ENCODE data around the gene MGA. TPM values are rescaled to one million over a fixed set of nuclear protein-coding genes. Genes with fewer than 3 reads are reported as not detected.

Gene MGA
- total RNA-seq, 1 experiment from 2014 or later, result 35.9 TPM

- TF ChIP-seq ZNF532 (CRISPR knock-in tag; IDR thresholded peaks at IDR 0.05; ENCODE audit: borderline replicate concordance), result no peak
- TF ChIP-seq NR3C1 (CRISPR knock-in tag; conservative IDR thresholded peaks at IDR 0.05; ENCODE audit: low read depth), result no peak
- no peak for TF ChIP-seq NFATC4 (CRISPR knock-in tag; IDR thresholded peaks at IDR 0.05)
- TF ChIP-seq ZNF281 (CRISPR knock-in tag; IDR thresholded peaks at IDR 0.05), result no peak
- TF ChIP-seq ZNF121 (CRISPR knock-in tag; IDR thresholded peaks at IDR 0.05), result no peak
These were observed 138.6 kb downstream of the MGA start (continued) for GRCh38 chr15:41798607-41799487.

GRCh38 chr15:41799488-41799805 is 139.2 kb downstream of the MGA start:
- TF ChIP-seq ERG (CRISPR knock-in tag; IDR thresholded peaks at IDR 0.05), result no peak
- no peak for TF ChIP-seq NR1H2 (CRISPR knock-in tag; IDR thresholded peaks at IDR 0.05)
- TF ChIP-seq SOX15 (CRISPR knock-in tag; IDR thresholded peaks at IDR 0.05), result no peak
- TF ChIP-seq GRHL2 (CRISPR knock-in tag; IDR thresholded peaks at IDR 0.05; ENCODE audit: insufficient replicate concordance, severe bottlenecking), result no peak
- POLR2A ChIA-PET, result no interaction called here
- Mint-ChIP-seq H3K4me1 (0 out of 2 replicates have a peak, but pooled peaks cover 3% of the 10 kb centered on the region), H3K36me3 (no peaks in the 10 kb centered on the region), H3K9me3 (no peaks in the 10 kb centered on the region), H3K4me3 (no peak overlapping the region), H3K27ac (no peak overlapping the region), H3K27me3 (ENCODE audit: low read depth) (no peaks in the 10 kb centered on the region)
- ATAC-seq (no peak), DNase-seq (ENCODE audit: low spot score) (no peak)
- CTCF ChIA-PET, result interaction anchor here (1.0 kb wide), 1 partner anchor 26 kb away, joined by 6 read pairs; the partner anchor contains the start of gene MAPKBP1

- Mint-ChIP-seq H3K9me3 (no peaks in the 10 kb centered on the region), H3K4me3 (no peak overlapping the region), H3K36me3 (no peaks in the 10 kb centered on the region), H3K27me3 (ENCODE audit: low read depth) (no peaks in the 10 kb centered on the region), H3K4me1 (0 out of 2 replicates have a peak, but pooled peaks cover under 1% of the 10 kb centered on the region), H3K27ac (no peak overlapping the region)
- ATAC-seq (no peak), DNase-seq (ENCODE audit: low spot score) (no peak)
- TF ChIP-seq ZNF121 (CRISPR knock-in tag; IDR thresholded peaks at IDR 0.05) (no peak), ZNF416 (CRISPR knock-in tag; IDR thresholded peaks at IDR 0.05) (no peak), IRF1 (CRISPR knock-in tag; IDR thresholded peaks at IDR 0.05) (no peak), ZNF423 (CRISPR knock-in tag; IDR thresholded peaks at IDR 0.05) (no peak), GRHL2 (CRISPR knock-in tag; IDR thresholded peaks at IDR 0.05; ENCODE audit: insufficient replicate concordance, severe bottlenecking) (no peak), TCF7 (CRISPR knock-in tag; IDR thresholded peaks at IDR 0.05; ENCODE audit: low read depth) (no peak), E2F4 (CRISPR knock-in tag; IDR thresholded peaks at IDR 0.05; ENCODE audit: borderline replicate concordance, low read depth) (no peak), ETV6 (CRISPR knock-in tag; IDR thresholded peaks at IDR 0.05) (no peak), ZNF138 (CRISPR knock-in tag; conservative IDR thresholded peaks at IDR 0.05) (no peak), HMGA2 (CRISPR knock-in tag; IDR thresholded peaks at IDR 0.05) (no peak), KAT7 (CRISPR knock-in tag; IDR thresholded peaks at IDR 0.05; ENCODE audit: borderline replicate concordance) (no peak), E2F5 (CRISPR knock-in tag; IDR thresholded peaks at IDR 0.05) (no peak), GTF2I (CRISPR knock-in tag; conservative IDR thresholded peaks at IDR 0.05) (no peak)
- ChIA-PET CTCF (interaction anchor here (1.4 to 7.5 kb wide), 3 partner anchors 10 to 197 kb away, joined by 3 to 83 read pairs (median 4); partner anchors contain the start of gene MAPKBP1), POLR2A (interaction anchor here (0.7 kb wide), 1 partner anchor 36 kb away, joined by 3 read pairs; no protein-coding TSS in a partner anchor)
These were observed 141.0 kb downstream of the MGA start for GRCh38 chr15:41801185-41801584.

Data from WTC11 (cell line).